H9 (cell line): ENCODE measurements around the gene OPALIN. TPM values are rescaled to one million over a fixed set of nuclear protein-coding genes. Genes with fewer than 3 reads are reported as not detected.

Experiments
- DNase-seq: peaks from one replicate; pipeline ENCODE4 v3.0.0-alpha.2; 2017
- H2AFZ ChIP-seq: one replicate; pipeline ENCODE4 v1.6.1; 2013; ENCODE audit warnings: mild to moderate bottlenecking, low read length, control low read depth, moderate library complexity
- H2AK5ac ChIP-seq: 2 replicates; pipeline ENCODE4 v1.6.1; 2013; ENCODE audit warnings: low read length, control low read depth, mixed read lengths; ENCODE audit not compliant: insufficient read length
- H2BK120ac ChIP-seq: one replicate; pipeline ENCODE4 v1.6.1; 2013; ENCODE audit warnings: low read depth, mild to moderate bottlenecking, low read length, control low read depth, inconsistent platforms; ENCODE audit not compliant: poor library complexity, severe bottlenecking
- H2BK12ac ChIP-seq: 2 replicates; pipeline ENCODE4 v1.6.1; 2013; ENCODE audit warnings: low read length, control low read depth, mixed read lengths, low read depth; ENCODE audit not compliant: insufficient read length
- H2BK15ac ChIP-seq: 2 replicates; pipeline ENCODE4 v1.6.1; 2013; ENCODE audit warnings: low read depth, low read length, control low read depth
- H2BK20ac ChIP-seq: one replicate; pipeline ENCODE4 v1.6.1; 2013; ENCODE audit warnings: low read depth, mild to moderate bottlenecking, low read length, control low read depth, inconsistent platforms; ENCODE audit not compliant: poor library complexity, severe bottlenecking
- H2BK5ac ChIP-seq: 2 replicates; pipeline ENCODE4 v1.6.1; 2013; ENCODE audit warnings: low read length, control low read depth, mixed read lengths; ENCODE audit not compliant: insufficient read length
- H3K14ac ChIP-seq: 2 replicates; pipeline ENCODE4 v1.6.1; 2013; ENCODE audit warnings: low read length, control low read depth; ENCODE audit not compliant: insufficient read depth
- H3K18ac ChIP-seq: 2 replicates; pipeline ENCODE4 v1.6.1; 2013; ENCODE audit warnings: low read depth, mild to moderate bottlenecking, mixed read lengths, low read length, control low read depth; ENCODE audit not compliant: insufficient read length
- H3K23ac ChIP-seq: 2 replicates; pipeline ENCODE4 v1.6.1; 2013; ENCODE audit warnings: low read length, control low read depth, mixed read lengths, low read depth; ENCODE audit not compliant: insufficient read length
- H3K23me2 ChIP-seq: 2 replicates; pipeline ENCODE4 v1.6.1; 2013; ENCODE audit warnings: low read depth, mild to moderate bottlenecking, mixed read lengths, low read length, control low read depth; ENCODE audit not compliant: insufficient read length, poor library complexity, severe bottlenecking
- H3K27ac ChIP-seq: 2 replicates; pipeline ENCODE4 v1.5.1; 2013; ENCODE audit warnings: low read length, control low read depth, mixed read lengths, low read depth; ENCODE audit not compliant: insufficient read length
- H3K27me3 ChIP-seq: 2 replicates; pipeline ENCODE4 v1.6.1; 2013; ENCODE audit warnings: low read length, control low read depth, inconsistent platforms; ENCODE audit not compliant: insufficient read depth
- H3K4ac ChIP-seq: 2 replicates; pipeline ENCODE4 v1.6.1; 2013; ENCODE audit warnings: low read depth, mild to moderate bottlenecking, control low read depth, inconsistent platforms, low read length, moderate library complexity
- H3K4me1 ChIP-seq: 2 replicates; pipeline ENCODE4 v1.6.1; 2013; ENCODE audit warnings: low read length, control low read depth, inconsistent platforms; ENCODE audit not compliant: insufficient read depth
- H3K4me2 ChIP-seq: 2 replicates; pipeline ENCODE4 v1.6.1; 2013; ENCODE audit warnings: low read length, control low read depth, mixed read lengths; ENCODE audit not compliant: insufficient read length, insufficient read depth
- H3K56ac ChIP-seq: 2 replicates; pipeline ENCODE4 v1.6.1; 2013; ENCODE audit warnings: low read depth, mild to moderate bottlenecking, mixed read lengths, low read length, control low read depth; ENCODE audit not compliant: insufficient read length
- H3K79me1 ChIP-seq: 2 replicates; pipeline ENCODE4 v1.6.1; 2013; ENCODE audit warnings: low read depth, mild to moderate bottlenecking, moderate library complexity, low read length, control low read depth, inconsistent platforms; ENCODE audit not compliant: insufficient read depth, poor library complexity, severe bottlenecking
- H3K79me2 ChIP-seq: 2 replicates; pipeline ENCODE4 v1.6.1; 2013; ENCODE audit warnings: low read length, control low read depth, inconsistent platforms; ENCODE audit not compliant: insufficient read depth
- H3K9ac ChIP-seq: 2 replicates; pipeline ENCODE4 v1.6.1; 2013; ENCODE audit warnings: low read length, control low read depth, mixed read lengths; ENCODE audit not compliant: insufficient read length; ENCODE audit errors: extremely low read depth
- H3K9me3 ChIP-seq: one replicate; pipeline ENCODE4 v1.6.1; 2013; ENCODE audit warnings: low read depth, low read length, inconsistent platforms; ENCODE audit not compliant: control insufficient read depth
- H3T11ph ChIP-seq: one replicate; pipeline ENCODE4 v1.6.1; 2013; ENCODE audit warnings: mild to moderate bottlenecking, low read length, control low read depth, inconsistent platforms
- H4K20me1 ChIP-seq: one replicate; pipeline ENCODE4 v1.6.1; 2013; ENCODE audit not compliant: control insufficient read depth, insufficient read length, insufficient read depth
- H4K5ac ChIP-seq: 2 replicates; pipeline ENCODE4 v1.6.1; 2013; ENCODE audit warnings: low read depth, mild to moderate bottlenecking, mixed read lengths, low read length, control low read depth; ENCODE audit not compliant: insufficient read length
- H4K8ac ChIP-seq: replicated peaks from 2 replicates; pipeline ENCODE4 v1.6.1; 2013; ENCODE audit warnings: low read length, control low read depth, mixed read lengths, low read depth; ENCODE audit not compliant: insufficient read length
- H4K91ac ChIP-seq: 2 replicates; pipeline ENCODE4 v1.6.1; 2013; ENCODE audit warnings: low read depth, mild to moderate bottlenecking, moderate library complexity, mixed read lengths, low read length, control low read depth; ENCODE audit not compliant: insufficient read length
- H3K27ac Mint-ChIP-seq, 3 experiments: 2 replicates in 2 of 3; 3 replicates in 1 of 3; pipeline ENCODE4 v1.8.0; 2020 to 2021; ENCODE audit warnings: mixed read lengths in 3 of 3, mild to moderate bottlenecking in 1 of 3, moderate library complexity in 1 of 3
- H3K27me3 Mint-ChIP-seq: 2 replicates; pipeline ENCODE4 v1.8.0; 2021; ENCODE audit warnings: low read depth, mild to moderate bottlenecking, moderate library complexity, mixed read lengths
- H3K36me3 Mint-ChIP-seq, 3 experiments: 2 replicates in 2 of 3; 3 replicates in 1 of 3; pipeline ENCODE4 v1.8.0; 2020 to 2021; ENCODE audit warnings: low read depth in 3 of 3, mixed read lengths in 3 of 3; ENCODE audit not compliant: insufficient read depth in 1 of 3
- H3K4me1 Mint-ChIP-seq, 2 experiments: 2 replicates each; pipeline ENCODE4 v1.8.0; 2020; ENCODE audit warnings: mixed read lengths in 2 of 2
- H3K4me3 Mint-ChIP-seq, 2 experiments: 2 replicates in 1 of 2; 3 replicates in 1 of 2; pipeline ENCODE4 v1.8.0; 2020 to 2021; ENCODE audit warnings: mild to moderate bottlenecking in 2 of 2, mixed read lengths in 2 of 2, moderate library complexity in 1 of 2
- H3K9me3 Mint-ChIP-seq, 2 experiments: 2 replicates in 1 of 2; 3 replicates in 1 of 2; pipeline ENCODE4 v1.8.0; 2020; ENCODE audit warnings: mild to moderate bottlenecking in 2 of 2, mixed read lengths in 2 of 2, moderate library complexity in 1 of 2
- CTCF ChIP-seq: fragments of 200-600 bp; sonication (generic); conservative IDR thresholded peaks from 3 replicates; pipeline ENCODE4 v1.8.0; 2021; ENCODE audit warnings: antibody characterized with exemption, mild to moderate bottlenecking
- WGBS: extraction: QIAGEN DNeasy Blood & Tissue Kit; methylation state at CpG from one replicate; pipeline ENCODE4 v1.1.7; 2013; ENCODE audit warnings: missing lambda C conversion rate, low lambda C conversion rate, mixed read lengths; ENCODE audit not compliant: insufficient read length; ENCODE audit errors: extremely low coverage; 5-methylcytosine and 5-hydroxymethylcytosine counted together
- total RNA-seq: library from RNA; stranded (reverse); gene quantifications from 2 replicates; pipeline ENCODE4 v1.2.1, GENCODE V29; 2021

The OPALIN gene
- total RNA-seq, 1 experiment from 2014 or later: not detected

- H3K79me1 ChIP-seq: no peaks in the 10 kb centered on the region
- no peak overlapping the region for H2AK5ac ChIP-seq
- no peaks in the 10 kb centered on the region for H3K27me3 ChIP-seq
- peaks cover 0 to 2% (median 0%) of the 10 kb centered on the region in 3 experiments; a peak in 1 of 7 replicates for H3K36me3 Mint-ChIP-seq
- H2BK15ac ChIP-seq: no peak overlapping the region
- H3K79me2 ChIP-seq: no peaks in the 10 kb centered on the region
- no peaks in the 10 kb centered on the region for H4K20me1 ChIP-seq
- H3T11ph ChIP-seq: no peak overlapping the region
- H3K27ac ChIP-seq: no peak overlapping the region
- no peaks in the 10 kb centered on the region; a peak in 2 of 5 replicates for H3K9me3 Mint-ChIP-seq
- H3K56ac ChIP-seq: no peak overlapping the region
- peaks cover 7% of the 10 kb centered on the region for H3K23me2 ChIP-seq
- no peak overlapping the region for H3K27ac Mint-ChIP-seq
- no peak overlapping the region for H2BK5ac ChIP-seq
- no peak overlapping the region for H3K18ac ChIP-seq
- no peak overlapping the region for H4K8ac ChIP-seq
- H3K23ac ChIP-seq: no peak overlapping the region
- DNase-seq: no peak
- no peak overlapping the region for H3K14ac ChIP-seq
- H3K4me1 ChIP-seq: no peaks in the 10 kb centered on the region; the same call in 1 of the 2 replicates
- H2BK12ac ChIP-seq: no peak overlapping the region
- no peak overlapping the region for H4K91ac ChIP-seq
- H3K9me3 ChIP-seq: no peaks in the 10 kb centered on the region
- H3K4me2 ChIP-seq: no peak overlapping the region
- H3K27me3 Mint-ChIP-seq: peaks cover 16% of the 10 kb centered on the region
- peaks cover 22 to 24% of the 10 kb centered on the region in 2 experiments for H3K4me1 Mint-ChIP-seq
- no peak for TF ChIP-seq CTCF
- H2BK120ac ChIP-seq: no peak overlapping the region
- H3K9ac ChIP-seq: no peak overlapping the region
- no peak overlapping the region for H4K5ac ChIP-seq
- H2AFZ ChIP-seq: no peak overlapping the region
- H3K4me3 Mint-ChIP-seq: peak overlapping the region in 1 of 2 experiments; percentile 64; a peak in 1 of 5 replicates
- H3K4ac ChIP-seq: no peak overlapping the region
- WGBS: no CpG with 5 or more reads among the region's 5 CpGs
- H2BK20ac ChIP-seq: no peak overlapping the region
Observed at GRCh38 chr10:96374004-96374403, 15.2 kb upstream of the OPALIN start.
